HG02943 (cell line): ENCODE data around the gene ITGB3.

Source experiments
- ATAC-seq: cut with Tn5 transposase; IDR thresholded peaks from one replicate; pipeline ENCODE4 v1.9.1; 2021; ENCODE audit warnings: mild to moderate bottlenecking, low read depth, moderate library complexity; ENCODE audit not compliant: unreplicated experiment

ITGB3 gene

GRCh38 chr17:47274319-47275069 is 20.9 kb downstream of the ITGB3 start:
- ATAC-seq: no peak

- no peak for ATAC-seq
These were observed 21.8 kb downstream of the ITGB3 start for GRCh38 chr17:47275245-47275984.

- ATAC-seq: no peak
These were observed 22.8 kb downstream of the ITGB3 start for GRCh38 chr17:47276444-47276843.

DNA sequence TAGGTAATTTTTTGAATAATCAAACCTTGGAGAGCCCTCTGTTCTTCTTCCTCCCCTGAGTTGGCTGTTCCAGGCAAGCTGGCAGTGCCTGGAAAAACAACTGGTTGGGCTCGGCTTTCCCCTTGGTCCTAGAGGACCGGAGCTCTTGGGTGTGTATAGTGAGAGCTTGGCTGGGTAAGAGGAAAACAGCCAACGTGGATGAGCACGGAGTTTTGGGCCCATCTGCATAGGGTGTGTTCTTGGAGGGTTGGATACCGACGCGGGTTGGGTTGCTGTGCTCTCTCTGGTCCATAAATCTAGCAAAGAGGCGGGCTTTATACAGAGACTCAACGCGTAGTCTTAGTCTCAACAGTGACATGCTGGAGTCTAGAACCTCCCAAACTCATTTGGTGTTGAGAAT is 23.2 kb downstream of the ITGB3 start:
- ATAC-seq: no peak

- no peak for ATAC-seq
These were observed 24.3 kb downstream of the ITGB3 start for GRCh38 chr17:47277921-47278320.

DNA sequence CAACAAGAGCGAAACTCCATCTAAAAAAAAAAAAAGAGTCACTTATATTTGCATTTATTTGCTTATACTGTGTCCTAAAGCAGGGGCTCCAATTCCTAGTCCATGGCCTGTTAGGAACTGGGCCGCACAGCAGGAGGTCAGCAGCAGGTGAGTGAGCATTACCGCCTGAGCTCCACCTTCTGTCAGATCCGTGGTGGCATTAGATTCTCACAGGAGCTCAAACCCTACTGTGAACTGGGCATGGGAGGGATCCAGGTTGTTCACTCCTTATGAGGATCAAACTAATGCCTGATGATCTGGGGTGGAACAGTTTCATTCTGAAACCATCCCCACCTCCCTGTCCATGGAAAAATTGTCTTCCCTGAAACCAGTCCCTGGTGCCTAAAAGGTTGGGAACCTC is 24.9 kb downstream of the ITGB3 start:
- no peak for ATAC-seq

- peak; percentile 61 for ATAC-seq
These were observed 25.6 kb downstream of the ITGB3 start for GRCh38 chr17:47279062-47279801.

- ATAC-seq: no peak
These were observed 26.6 kb downstream of the ITGB3 start for GRCh38 chr17:47280072-47280811.

- ATAC-seq: no peak
These were observed 27.6 kb downstream of the ITGB3 start for GRCh38 chr17:47281216-47281615.

DNA sequence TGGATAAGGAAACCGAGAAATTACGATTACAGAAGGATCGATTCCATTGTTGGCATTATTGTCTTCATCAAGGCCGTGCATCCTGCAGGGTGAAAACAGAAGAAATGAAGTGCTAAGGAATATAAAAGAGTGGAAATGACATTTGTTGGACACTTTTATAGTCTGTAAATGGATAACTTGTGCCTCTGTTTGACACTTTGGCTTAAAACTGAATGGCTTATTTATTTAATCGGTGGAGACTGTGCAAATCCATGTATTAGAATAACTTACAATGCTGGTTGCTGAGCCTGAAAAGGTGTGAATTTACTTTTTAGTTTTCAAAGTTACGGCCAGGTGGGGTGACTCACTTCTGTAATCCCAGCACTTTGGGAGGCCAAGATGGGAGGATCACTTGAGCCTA is 31.4 kb downstream of the ITGB3 start:
- no peak for ATAC-seq

DNA sequence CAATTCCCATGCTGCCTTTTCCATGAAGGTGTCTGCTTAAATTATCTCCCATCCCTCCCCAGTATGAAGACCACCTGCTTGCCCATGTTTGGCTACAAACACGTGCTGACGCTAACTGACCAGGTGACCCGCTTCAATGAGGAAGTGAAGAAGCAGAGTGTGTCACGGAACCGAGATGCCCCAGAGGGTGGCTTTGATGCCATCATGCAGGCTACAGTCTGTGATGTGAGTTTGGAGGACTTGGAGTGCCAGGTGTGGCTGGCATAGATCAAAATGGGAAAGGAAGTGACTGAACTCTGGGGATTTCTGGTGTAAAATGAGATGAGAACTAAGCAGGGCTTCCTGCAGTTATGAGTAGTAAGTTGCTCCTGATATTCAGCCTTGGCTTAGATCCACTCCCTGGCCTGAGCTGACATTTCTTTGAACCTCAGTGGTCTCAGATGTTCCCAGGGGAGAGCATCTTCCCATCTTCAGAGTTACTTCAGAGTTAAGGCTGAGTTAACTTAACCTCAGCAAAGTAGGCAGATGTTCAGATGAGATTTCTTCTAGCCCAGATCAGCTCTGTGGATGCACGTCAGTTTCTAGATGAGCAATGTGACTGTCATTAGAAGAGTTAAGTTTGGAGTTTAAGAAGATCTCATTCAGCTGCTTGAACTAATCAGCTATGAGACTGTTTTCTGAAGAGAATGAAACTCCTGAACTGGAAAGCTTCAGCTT is 32.7 kb downstream of the ITGB3 start:
- ATAC-seq: peak; percentile 55

DNA sequence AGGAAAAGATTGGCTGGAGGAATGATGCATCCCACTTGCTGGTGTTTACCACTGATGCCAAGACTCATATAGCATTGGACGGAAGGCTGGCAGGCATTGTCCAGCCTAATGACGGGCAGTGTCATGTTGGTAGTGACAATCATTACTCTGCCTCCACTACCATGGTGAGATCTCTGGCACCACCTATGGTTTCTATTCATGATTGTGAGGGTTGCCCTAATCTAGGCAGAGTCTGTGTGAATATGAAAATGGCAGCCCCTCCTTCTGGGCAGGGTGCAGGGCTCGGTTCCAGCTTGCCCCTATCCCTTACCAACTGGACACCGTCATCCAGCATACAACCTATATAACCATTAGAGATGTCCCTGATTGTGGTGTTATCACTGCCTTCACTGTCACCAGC is 33.4 kb downstream of the ITGB3 start:
- ATAC-seq: no peak

- no peak for ATAC-seq
These were observed 34.0 kb downstream of the ITGB3 start for GRCh38 chr17:47287639-47288038.

DNA sequence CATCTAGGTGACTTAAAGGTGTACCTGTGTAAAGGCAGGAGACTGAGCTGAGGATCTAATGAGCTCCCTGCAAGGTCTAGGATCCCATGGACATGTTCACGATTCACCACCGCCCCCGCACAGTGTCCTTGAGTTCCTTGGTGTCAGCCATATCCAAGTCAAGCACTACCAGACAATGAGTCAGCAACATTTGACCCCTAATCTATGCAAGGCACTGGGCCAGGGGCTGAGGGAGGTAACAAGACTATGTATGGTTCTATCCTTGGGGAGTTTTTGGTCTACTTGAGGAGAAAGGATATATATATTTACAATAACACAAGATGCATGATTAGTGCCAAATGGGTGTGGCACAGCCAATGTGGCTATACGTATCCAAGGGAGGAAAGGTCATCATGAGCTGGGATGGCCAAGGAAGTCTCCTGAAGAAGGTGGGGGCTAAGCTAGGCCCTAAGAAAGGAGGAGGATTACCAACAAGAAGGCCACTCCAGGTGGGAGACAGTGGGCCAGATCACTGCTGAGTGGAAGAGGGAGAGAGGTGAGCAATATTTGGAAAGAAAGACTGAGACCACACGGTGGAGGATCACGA is 35.0 kb downstream of the ITGB3 start:
- ATAC-seq: no peak

DNA sequence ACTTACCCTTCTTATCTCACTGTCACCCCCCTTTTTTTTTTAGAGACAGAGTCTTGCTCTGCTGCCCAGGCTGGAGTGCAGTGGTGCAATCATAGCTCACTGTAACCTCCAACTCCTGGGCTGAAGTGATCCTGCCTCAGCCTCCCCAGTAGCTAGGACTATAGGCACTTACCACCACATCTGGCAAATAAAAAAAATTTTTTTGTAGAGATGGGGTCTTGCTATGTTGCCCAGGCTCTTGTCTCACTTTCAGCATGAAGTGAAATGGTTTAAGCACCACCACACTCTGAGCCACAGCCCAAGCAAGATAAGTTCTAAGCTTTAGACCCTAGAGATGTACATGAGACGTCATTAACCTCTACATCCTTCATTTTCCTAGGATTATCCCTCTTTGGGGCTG is 35.7 kb downstream of the ITGB3 start:
- no peak for ATAC-seq

DNA sequence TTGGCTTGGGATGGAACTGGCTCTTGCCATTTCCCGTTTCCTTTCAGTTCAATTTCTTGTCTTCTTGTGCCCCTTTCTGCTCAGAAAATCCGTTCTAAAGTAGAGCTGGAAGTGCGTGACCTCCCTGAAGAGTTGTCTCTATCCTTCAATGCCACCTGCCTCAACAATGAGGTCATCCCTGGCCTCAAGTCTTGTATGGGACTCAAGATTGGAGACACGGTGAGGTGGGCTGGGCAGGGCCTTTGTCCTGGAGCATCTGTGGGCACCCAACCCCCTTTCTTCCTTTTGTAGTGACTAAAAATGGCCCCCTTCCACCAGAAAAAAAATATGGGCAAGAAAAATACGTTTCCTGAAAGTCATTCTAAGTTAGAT is 37.2 kb downstream of the ITGB3 start:
- no peak for ATAC-seq

- ATAC-seq: no peak
These were observed 37.7 kb downstream of the ITGB3 start for GRCh38 chr17:47291242-47291873.

DNA sequence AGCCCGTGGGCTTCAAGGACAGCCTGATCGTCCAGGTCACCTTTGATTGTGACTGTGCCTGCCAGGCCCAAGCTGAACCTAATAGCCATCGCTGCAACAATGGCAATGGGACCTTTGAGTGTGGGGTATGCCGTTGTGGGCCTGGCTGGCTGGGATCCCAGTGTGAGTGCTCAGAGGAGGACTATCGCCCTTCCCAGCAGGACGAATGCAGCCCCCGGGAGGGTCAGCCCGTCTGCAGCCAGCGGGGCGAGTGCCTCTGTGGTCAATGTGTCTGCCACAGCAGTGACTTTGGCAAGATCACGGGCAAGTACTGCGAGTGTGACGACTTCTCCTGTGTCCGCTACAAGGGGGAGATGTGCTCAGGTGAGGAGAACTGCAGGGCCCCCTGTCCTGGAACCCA is 38.6 kb downstream of the ITGB3 start:
- ATAC-seq: no peak
